ENCODE data around the gene SLIT3.

DNA sequence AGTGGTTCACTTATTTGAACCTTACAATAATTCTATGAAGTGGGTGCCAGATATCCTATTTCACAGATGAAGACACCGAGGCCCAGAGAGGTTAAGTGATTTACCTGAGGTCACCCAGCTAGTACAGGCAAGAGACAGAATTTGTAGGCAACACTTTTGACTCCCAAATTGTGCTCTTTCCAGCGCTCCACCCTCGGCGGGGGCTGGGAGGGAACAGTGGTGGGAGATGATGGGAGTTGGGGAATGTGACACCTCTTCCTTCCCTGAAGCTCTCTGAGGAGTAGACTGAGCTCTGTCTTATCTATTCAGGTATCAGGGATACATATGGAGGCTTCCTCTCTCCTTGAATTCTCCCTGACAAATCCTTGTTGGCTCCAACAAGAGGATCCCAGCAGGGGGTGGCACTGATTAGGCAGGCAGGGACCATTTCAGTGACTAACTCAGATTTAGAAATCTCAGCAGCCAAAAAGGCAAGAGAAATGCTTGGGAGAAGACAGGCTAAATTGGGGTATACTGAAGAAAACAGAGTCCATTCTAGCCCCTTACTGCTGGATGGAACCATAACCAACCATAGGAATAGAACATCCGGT, 626.0 kb downstream of the SLIT3 start:
- TF ChIP-seq, protein P1, sequence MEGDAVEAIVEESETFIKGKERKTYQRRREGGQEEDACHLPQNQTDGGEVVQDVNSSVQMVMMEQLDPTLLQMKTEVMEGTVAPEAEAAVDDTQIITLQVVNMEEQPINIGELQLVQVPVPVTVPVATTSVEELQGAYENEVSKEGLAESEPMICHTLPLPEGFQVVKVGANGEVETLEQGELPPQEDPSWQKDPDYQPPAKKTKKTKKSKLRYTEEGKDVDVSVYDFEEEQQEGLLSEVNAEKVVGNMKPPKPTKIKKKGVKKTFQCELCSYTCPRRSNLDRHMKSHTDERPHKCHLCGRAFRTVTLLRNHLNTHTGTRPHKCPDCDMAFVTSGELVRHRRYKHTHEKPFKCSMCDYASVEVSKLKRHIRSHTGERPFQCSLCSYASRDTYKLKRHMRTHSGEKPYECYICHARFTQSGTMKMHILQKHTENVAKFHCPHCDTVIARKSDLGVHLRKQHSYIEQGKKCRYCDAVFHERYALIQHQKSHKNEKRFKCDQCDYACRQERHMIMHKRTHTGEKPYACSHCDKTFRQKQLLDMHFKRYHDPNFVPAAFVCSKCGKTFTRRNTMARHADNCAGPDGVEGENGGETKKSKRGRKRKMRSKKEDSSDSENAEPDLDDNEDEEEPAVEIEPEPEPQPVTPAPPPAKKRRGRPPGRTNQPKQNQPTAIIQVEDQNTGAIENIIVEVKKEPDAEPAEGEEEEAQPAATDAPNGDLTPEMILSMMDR (IDR thresholded peaks at IDR 0.05; ENCODE audit: low read depth, low read length) = no peak
- TF ChIP-seq EZH2phosphoT487 (IDR thresholded peaks at IDR 0.05; ENCODE audit: low read depth) = no peak
